GM12874 (cell line): ENCODE measurements around the gene PDE11A.

Experiments
- CTCF ChIP-seq: IDR thresholded peaks from 2 replicates; pipeline ENCODE4 v1.5.1; 2011; ENCODE audit warnings: low read depth, mild to moderate bottlenecking, control low read depth, low read length, moderate library complexity; ENCODE audit not compliant: insufficient read depth

PDE11A gene

DNA sequence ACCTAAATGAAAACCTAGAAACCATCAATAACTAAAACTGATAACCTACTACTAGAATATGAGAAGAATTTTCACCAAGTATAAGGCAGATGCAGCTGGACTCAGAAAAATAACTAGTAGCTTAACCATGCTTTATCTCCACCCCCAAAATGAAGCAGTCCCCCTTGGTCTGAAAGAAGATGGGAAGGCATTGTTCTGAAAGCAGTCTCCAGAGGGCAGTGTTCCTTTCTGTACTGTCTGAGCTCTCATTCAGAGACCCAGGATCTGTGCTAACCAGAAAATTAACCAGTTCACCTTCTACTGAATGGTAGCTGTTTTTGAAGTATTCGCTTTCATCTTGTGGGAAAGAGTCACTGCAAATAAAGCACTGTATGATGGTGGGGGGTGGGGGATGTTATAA lies 273.0 kb downstream of the PDE11A start:
- peak; percentile 44; the same call in 1 of the 2 replicates for TF ChIP-seq CTCF

DNA sequence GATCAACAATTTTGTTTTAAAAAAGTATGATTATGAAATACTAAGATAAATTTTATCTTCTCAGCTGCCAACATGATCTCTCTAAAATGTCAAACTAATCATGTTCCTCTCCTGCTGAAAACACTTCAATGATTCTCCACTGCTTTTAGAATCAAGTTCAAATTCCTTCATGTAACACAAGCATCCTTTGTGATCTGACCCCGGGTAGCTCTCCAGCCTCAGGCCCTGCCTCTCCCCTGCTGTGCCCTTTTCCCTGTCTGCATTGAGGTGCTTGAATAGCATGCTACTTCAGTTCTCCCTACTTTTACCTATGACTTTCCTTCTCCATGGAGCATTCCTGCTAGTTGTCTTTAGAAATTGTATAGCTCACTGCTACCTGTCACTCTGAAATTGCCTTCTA lies 274.8 kb downstream of the PDE11A start:
- TF ChIP-seq CTCF = no peak

DNA sequence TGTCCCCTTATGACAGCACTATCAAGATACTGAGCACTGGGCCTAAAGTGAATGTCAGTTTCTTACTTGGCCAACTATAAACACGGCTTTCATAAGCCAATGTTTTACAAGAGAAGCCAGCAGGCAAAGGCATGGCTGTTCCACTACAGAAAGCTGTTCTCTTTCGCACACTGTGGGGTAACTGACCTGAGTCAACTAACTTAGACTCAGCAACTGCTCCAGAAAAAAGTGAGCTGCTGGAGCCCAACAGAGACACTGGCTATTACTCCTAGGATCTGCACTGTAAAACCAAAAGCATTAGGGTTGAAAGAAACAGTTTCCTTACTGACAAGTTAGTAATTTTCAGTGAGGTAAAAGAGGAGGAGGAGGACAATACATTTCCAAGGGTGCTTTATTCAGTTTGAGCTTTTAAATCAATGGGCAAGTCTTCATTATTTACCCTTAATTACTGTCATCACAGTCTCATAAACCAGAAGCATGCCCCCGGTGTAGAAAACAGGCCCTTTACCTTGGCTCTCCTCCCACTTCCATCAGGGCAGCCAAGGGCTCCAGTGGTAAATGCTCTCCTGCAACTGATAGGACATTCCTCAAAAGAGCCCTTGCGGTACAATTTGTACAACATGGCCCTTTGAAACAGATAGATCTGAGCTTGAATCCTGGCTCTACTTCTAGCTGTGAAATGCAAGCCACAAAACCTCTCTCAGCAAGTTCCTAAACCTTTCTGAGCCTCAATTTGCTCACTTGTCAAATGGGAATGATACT lies 275.7 kb downstream of the PDE11A start:
- TF ChIP-seq CTCF = no peak

- TF ChIP-seq CTCF = no peak
Observed at GRCh38 chr2:177796011-177796410, 276.6 kb downstream of the PDE11A start.

GRCh38 chr2:177784745-177785067 lies 287.9 kb downstream of the PDE11A start:
- TF ChIP-seq CTCF = no peak

- TF ChIP-seq CTCF = no peak
Observed at GRCh38 chr2:177783835-177784744, 288.5 kb downstream of the PDE11A start.

GRCh38 chr2:177783091-177783490 lies 289.5 kb downstream of the PDE11A start:
- no peak for TF ChIP-seq CTCF
